GM19324 (cell line): ENCODE measurements around the gene NPFFR1.
"Not testable (repeated sequence)": the region's sequence is repeated elsewhere in the genome, so short reads cannot be mapped to it uniquely, and the experiment has no call there.

Source experiments
- ATAC-seq: cut with Tn5 transposase; IDR thresholded peaks from one replicate; pipeline ENCODE4 v1.9.1; 2021; ENCODE audit warnings: mild to moderate bottlenecking, moderate library complexity; ENCODE audit not compliant: unreplicated experiment, low FRiP score

NPFFR1 gene

DNA sequence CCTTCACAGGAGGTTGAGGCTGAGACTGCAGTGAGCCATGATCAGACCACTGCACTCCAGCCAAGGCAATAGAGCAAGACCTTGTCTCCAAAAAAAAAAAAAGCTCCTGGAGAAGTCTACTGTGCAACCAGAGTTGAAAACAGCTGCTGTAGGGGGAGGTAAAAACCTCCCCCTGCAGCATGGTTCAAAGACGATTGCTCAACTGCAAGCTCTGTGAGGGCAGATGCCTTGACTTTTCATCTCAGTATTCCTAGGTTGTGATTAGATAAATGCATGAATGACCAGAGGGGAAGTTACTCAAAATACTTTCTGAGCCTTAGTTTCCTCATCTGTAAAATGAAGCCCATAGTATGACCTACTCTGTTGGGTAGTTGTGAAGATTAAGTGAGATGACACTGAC lies 25.6 kb downstream of the NPFFR1 start:
- ATAC-seq: no peak

DNA sequence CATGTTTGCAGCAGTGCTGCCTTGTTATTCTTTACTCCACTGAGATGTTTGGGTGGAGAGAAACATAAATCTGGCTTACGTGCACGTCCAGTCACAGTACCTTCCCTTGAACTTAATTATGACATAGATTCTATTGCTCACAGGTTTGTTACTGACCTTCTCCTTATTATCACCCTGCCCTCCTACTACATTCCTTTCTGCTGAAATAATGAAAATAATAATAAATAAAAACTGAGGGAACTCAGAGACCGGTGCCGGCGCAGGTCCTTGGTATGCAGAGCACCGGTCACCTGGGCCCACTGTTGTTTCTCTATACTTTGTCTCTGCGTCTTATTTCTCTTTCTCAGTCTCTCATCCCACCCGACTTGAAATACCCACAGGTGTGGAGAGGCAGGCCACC lies 26.0 kb downstream of the NPFFR1 start:
- not testable (repeated sequence) for ATAC-seq

- no peak for ATAC-seq
Observed at GRCh38 chr10:70256463-70256862, 27.3 kb downstream of the NPFFR1 start.

DNA sequence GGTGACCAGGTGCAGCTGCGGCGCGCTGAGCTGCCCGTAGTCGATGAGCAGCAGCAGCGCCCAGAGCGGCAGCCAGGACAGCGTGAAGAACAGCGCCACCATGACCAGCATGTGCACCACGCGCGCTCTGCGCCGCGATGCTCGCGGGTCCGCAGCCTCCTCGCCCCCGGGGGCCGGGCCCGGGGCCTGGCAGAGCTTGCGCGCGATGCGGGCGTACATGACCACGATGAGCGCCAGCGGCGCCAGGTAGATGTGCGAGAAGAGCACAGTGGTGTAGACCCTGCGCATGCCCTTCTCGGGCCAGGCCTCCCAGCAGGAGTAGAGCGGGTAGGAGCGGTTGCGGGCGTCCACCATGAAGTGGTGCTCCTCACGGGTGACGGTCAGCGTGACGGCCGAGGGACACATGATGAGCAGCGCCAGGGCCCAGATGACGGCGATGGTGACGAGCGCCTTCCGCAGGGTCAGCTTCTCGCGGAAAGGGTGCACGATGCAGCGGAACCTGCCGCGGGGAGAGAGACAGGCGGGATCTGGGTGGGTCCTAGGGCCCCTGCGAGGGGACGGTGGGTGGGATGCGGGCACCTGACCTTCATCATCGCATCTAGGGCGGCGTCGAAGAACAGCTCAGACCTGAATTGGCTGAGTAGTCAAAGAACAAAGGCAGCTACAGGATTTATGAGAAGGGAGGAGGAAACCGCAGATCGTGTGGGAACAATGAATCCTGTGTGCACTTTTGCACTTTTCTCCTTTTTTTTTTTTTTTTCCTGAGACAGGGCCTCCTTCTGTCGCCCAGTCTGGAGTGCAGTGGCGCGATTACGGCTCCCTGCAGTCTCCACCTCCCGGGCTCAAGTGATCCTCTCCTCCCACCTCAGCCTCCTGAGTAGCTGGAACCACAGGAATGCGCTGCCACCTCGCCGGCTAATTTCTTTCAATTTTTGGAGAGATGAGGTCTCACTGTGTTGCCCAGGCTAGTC lies 28.2 kb downstream of the NPFFR1 start:
- ATAC-seq: no peak

DNA sequence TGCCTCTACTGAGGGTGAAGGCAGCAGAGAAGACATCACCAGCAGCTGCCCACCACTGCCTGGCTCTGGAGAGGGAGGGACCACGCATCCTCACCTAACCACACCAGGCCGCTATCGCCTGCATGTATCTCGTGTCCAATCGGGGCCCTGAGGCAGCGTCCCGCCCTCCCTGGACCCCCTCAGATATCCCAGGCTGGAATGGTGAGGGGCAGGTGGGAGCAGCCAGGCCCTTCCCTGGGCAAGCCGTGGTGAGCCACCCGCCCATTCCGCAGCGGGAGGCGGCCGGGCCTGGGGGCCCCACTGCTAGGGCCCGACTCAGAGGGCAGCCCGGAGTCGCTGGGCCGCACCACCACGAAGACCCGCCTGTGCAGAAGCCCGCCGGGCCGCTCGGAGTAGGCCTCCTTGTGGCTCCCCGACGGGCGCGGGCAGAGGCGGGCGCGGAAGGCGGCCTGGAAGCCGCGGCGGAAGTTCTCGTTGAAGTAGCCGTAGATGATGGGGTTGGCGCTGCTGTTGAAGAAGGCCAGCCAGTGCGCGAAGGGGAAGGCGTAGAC lies 29.0 kb downstream of the NPFFR1 start:
- ATAC-seq: no peak

DNA sequence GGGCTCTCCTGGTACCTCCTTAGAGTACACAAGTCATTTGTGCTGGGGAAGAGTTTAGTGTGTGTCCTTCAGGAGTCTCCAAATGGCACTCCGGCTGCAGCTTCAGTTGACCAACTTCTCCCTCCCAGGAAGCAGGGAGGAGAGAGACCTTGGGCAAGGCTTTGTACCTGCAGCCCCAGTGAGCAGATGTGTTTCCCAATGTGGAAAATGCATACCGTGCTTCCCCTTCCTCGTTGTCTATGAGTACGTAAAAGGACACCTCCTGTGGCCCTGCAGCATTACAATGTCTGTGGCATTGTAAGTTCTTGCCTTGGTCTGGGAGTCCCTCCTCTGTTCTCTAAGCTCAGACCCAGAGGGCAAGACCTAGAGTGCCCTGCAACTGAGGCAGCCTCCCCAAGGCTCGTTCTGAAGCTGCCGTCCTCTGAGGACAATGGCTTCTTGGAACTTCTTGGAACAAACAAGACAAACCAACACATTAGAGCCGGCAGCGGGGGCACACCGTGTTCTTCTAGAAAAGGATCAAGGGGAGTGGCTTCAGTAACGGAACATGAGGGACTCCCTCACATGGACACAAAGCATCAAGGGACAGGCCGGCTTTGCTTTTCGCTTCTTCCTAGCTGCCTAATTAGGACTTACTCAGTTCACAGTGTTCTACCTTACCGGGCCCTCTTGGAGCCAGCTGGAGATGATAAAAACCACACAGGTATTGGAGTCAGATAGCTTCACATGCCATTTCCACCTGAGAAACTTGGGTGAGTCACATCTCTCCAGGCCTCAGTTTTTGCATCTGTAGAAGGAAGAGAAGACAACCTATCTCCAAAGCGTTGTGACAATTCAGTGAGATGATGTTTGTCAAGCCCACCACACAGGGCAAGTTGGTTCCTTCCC lies 29.7 kb downstream of the NPFFR1 start:
- ATAC-seq: no peak

- ATAC-seq: no peak
Observed at GRCh38 chr10:70250961-70251680, 32.7 kb downstream of the NPFFR1 start.

DNA sequence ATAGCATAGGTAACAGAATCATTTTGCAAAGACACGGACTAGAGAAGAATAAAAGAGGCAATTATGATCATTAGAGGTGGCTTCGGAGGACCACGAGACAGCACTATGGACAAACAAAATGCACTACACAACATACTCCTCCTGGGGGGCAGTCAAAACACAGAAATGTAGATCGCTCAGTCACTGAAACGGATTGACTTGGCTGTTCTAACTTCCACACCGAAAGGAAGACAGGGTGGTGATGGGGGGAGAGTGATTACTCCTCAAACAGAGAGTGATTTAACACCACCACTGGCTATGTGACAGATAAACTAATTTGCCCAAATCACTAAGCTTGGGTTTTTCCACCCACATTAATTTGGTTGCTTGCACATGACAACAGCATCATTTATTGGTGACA lies 36.4 kb downstream of the NPFFR1 start:
- no peak for ATAC-seq

GRCh38 chr10:70241081-70241480 lies 42.7 kb downstream of the NPFFR1 start:
- ATAC-seq: no peak

- not testable (repeated sequence) for ATAC-seq
Observed at GRCh38 chr10:70239986-70240385, 43.8 kb downstream of the NPFFR1 start.

GRCh38 chr10:70239077-70239976 lies 44.5 kb downstream of the NPFFR1 start:
- not testable (repeated sequence) for ATAC-seq

- not testable (repeated sequence) for ATAC-seq
Observed at GRCh38 chr10:70237958-70238536, 45.8 kb downstream of the NPFFR1 start.

DNA sequence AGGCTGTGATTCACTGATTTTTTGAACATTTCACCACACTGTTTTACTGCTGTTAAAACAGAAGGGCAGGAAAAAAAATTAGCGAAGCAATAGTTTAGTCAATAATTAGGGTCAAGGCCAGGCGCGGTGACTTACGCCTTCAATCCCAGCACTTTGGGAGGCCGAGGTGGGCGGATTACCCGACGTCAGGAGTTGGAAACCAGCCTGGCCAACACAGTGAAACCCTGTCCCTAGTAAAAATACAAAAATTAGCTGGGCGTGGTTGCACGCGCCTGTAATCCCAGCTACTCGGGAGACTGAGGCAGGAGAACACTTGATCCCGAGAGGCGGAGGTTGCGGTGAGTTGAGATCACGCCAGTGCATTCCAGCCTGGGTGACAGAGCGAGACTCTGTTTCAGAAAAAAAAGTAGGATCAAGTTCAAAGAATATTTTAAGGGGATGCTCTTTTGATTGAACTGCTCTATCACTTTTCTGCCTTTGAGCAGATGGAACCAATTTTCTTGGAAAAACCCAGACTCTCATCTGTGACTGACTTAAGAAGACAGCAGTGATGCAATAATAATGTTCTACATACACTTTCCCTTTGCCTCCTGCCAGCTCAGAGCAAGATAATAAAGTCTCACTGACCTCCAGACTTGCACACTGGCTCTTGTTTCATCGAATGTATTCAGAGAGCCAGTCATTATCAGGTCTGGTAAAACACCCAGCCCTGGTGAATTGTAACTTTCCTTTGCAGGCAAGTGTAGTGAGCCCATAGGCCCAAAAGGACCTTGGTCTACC lies 48.9 kb downstream of the NPFFR1 start:
- no peak for ATAC-seq

DNA sequence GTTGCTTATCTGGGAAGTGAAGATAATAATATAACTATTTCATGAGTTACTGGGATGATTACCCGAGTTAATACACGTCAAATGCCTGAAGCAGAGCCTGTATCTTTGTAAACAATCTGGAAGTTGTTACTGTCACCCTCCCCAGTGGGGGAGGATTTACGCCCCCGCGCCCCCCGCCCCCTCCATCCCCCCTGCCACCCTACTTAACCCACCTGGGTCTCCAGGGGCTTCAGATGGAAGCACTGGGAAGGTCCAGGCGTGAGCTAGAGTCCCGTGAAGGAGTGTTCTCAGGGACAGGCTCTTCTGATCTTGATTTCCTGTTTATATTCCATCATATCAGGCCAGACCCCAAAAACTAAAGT lies 49.9 kb downstream of the NPFFR1 start:
- no peak for ATAC-seq

- ATAC-seq: peak; percentile 92
Observed at GRCh38 chr10:70233109-70233938, 50.5 kb downstream of the NPFFR1 start, which contains the start of gene PPA1. Gene PPA1, minus strand, starts transcription at chr10:70233429. Its CDS starts 102 bp downstream, at chr10:70233327.

DNA sequence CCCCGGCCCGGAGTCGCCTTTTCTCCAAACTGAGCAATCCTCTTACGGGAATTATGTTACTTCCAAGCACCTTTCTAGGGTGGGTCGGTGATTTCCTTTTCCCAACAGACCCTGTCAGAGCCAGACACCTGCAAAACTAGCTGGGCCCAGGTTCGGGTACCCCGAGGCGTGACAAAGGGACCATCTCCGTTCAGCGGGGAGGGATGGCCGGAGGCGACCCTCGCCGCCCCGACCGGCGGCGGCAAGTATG lies 51.0 kb downstream of the NPFFR1 start:
- ATAC-seq: no peak

- ATAC-seq: no peak
Observed at GRCh38 chr10:70232155-70232858, 51.5 kb downstream of the NPFFR1 start.
